ENCODE data around the gene GPR63.

Gene GPR63

GRCh38 chr6:96760153-96760687, 77.1 kb downstream of the GPR63 start:
- no peak for DNase-seq (ENCODE audit: low read depth in 2 of 2)

DNA sequence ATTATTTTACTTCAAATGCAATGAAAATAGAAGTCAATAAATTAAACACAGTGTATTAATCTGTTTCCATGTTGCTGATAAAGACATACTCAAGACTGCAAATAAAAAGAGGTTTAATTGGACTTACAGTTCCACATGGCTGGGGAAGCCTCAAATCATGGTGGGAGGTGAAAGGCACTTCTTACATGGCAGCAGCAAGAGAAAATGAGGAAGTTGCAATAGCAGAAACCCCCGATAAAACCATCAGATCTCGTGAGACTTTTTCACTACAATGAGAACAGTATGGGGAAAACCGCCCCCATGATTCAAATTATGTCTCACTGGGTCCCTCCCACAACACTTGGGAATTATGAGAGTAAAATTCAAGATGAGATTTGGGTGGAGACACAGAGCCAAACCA, 82.2 kb downstream of the GPR63 start:
- DNase-seq (ENCODE audit: low read depth in 2 of 2) = no peak

DNA sequence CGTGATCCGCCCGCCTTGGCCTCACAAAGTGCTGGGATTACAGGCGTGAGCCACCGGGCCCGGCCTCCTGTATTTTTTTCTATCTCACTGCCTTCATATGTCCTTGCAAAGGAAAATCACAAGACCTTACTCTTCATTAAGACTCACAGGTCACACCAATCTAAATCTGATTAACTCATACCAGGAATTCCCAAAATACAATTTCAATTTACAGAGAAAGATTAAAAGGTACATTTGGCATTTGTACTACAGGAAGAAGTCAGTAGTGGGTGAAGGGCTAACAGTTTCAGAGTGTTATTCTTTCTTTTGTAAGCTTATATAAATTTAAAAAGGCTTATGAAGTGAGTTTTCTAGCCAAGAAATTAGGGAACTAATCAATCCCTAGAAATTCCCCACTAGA, 87.4 kb downstream of the GPR63 start:
- DNase-seq (ENCODE audit: low read depth in 2 of 2) = no peak

All from stimulated activated CD8-positive, alpha-beta memory T cell treated with anti-CD3 and anti-CD28 coated beads, Interleukin-7, amount 100 ng/mL, for 1 hour (primary cell).